Endothelial cell of umbilical vein (primary cell): ENCODE data around the gene AHI1.

Experiments
- CTCF ChIP-seq, 2 donors: IDR thresholded peaks; 1 replicate in 1 of 2; 2 replicates in 1 of 2; pipeline ENCODE4 v1.5.1; 2011; ENCODE audit warnings: low read length in 2 of 2, mild to moderate bottlenecking in 2 of 2, moderate library complexity in 2 of 2, control low read depth in 1 of 2, inconsistent platforms in 1 of 2, low read depth in 1 of 2; ENCODE audit not compliant: insufficient read depth in 1 of 2; ENCODE audit errors: extremely low read depth in 1 of 2
- MAX ChIP-seq: IDR thresholded peaks from 2 replicates; pipeline ENCODE4 v1.6.1; 2011; ENCODE audit not compliant: insufficient read depth, insufficient read length
- POLR2A ChIP-seq: IDR thresholded peaks from 2 replicates; pipeline ENCODE4 v1.6.1; 2012; ENCODE audit warnings: low read depth, mild to moderate bottlenecking, control low read depth, low read length
- POLR2AphosphoS5 ChIP-seq: IDR thresholded peaks from 2 replicates; pipeline ENCODE4 v1.6.1; 2012; ENCODE audit warnings: low read depth, mild to moderate bottlenecking, control low read depth, low read length, moderate library complexity; ENCODE audit not compliant: insufficient read depth

GRCh38 chr6:135403584-135403983, 94.0 kb downstream of the AHI1 start:
- TF ChIP-seq CTCF (IDR thresholded peaks at IDR 0.05; ENCODE audit: extremely low read depth in 1 of 2, insufficient read depth in 1 of 2, low read depth in 1 of 2, low read length in 2 of 2) (no peak), POLR2AphosphoS5 (no peak), POLR2A (no peak), MAX (no peak)
